ENCODE measurements around the gene KCNIP1. TPM values are rescaled to one million over a fixed set of nuclear protein-coding genes. Genes with fewer than 3 reads are reported as not detected.

The KCNIP1 gene
- total RNA-seq, 1 donor from 2014 or later: 0.45 TPM

- Mint-ChIP-seq H3K36me3 (ENCODE audit: low read depth, unreplicated experiment) (no peaks in the 10 kb centered on the region), H3K4me3 (ENCODE audit: unreplicated experiment) (no peak overlapping the region), H3K9me3 (ENCODE audit: unreplicated experiment) (no peaks in the 10 kb centered on the region), H3K4me1 (ENCODE audit: low read depth, unreplicated experiment) (peaks cover 12% of the 10 kb centered on the region), H3K27ac (ENCODE audit: unreplicated experiment) (no peak overlapping the region), H3K27me3 (ENCODE audit: low read depth, unreplicated experiment) (peaks cover 7% of the 10 kb centered on the region)
- peaks cover 21% of the 10 kb centered on the region for H3K4me1 ChIP-seq (ENCODE audit: insufficient read depth, low read length)
- H3K9me3 ChIP-seq (ENCODE audit: insufficient read depth, low read depth, low read length): no peaks in the 10 kb centered on the region
- no peaks in the 10 kb centered on the region for H3K79me2 ChIP-seq (ENCODE audit: insufficient read depth, low read length)
- TF ChIP-seq CTCF (IDR thresholded peaks at IDR 0.05; ENCODE audit: insufficient read depth, low read depth, low read length): no peak
- TF ChIP-seq EZH2 (IDR thresholded peaks at IDR 0.05; ENCODE audit: insufficient read depth, low read length): no peak
- H4K20me1 ChIP-seq (ENCODE audit: insufficient read depth, low read length): no peaks in the 10 kb centered on the region
- peak overlapping the region; percentile 70 for H3K4me2 ChIP-seq (ENCODE audit: low read length)
- DNase-seq (ENCODE audit: low read depth) (no peak), FAIRE-seq (no peak)
- no peaks in the 10 kb centered on the region for H3K36me3 ChIP-seq (ENCODE audit: insufficient read depth, low read length)
- peaks cover 5% of the 10 kb centered on the region for H3K27me3 ChIP-seq (ENCODE audit: insufficient read depth, low read length)
- no peak overlapping the region for H3K4me3 ChIP-seq (ENCODE audit: insufficient read depth, low read depth, low read length)
- H3K9ac ChIP-seq (ENCODE audit: low read length): peak overlapping the region; percentile 17
- H3K27ac ChIP-seq (ENCODE audit: low read depth, low read length): no peak overlapping the region
- H2AFZ ChIP-seq (ENCODE audit: low read depth, low read length): no peak overlapping the region
Observed at GRCh38 chr5:170553218-170553617, 49.4 kb downstream of the KCNIP1 start.

DNA sequence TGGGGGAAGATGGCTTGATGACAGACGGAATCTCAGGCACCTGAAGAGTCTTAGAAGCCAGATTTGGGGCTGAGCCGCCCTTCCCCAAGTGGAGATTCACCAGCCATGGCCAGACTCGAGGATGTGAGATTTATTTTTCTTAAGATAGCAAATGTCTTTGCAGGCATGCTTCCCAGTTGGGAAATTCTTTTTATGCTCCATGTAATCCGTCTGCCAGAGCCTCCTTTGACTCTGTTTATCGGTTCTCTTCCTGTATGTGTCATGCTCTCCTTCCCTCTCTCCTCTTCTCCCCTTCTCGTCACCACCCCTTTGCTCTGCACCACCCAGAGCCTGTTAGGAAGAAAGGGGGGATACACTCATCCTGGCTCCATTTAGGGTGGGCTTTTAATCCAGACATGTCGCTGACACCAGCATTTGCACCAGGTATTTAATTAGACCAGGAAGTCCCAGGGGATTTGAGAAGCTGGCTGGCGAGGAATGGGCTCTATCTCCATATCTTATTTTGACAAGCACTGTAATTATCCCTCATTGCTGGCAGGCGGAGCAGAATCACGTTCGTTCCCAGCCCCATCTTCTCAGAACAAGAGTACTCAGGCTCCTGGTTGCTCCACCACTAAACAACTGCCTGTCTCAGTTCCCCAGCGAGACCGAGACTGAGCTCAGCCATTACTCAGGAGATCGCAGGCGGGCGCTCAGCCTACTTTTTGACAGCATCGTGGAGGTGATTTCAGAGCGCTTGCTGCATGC is 50.9 kb downstream of the KCNIP1 start:
- DNase-seq (ENCODE audit: low read depth): peak; percentile 66
- H3K4me3 Mint-ChIP-seq (ENCODE audit: unreplicated experiment): no peak overlapping the region
- no peak overlapping the region for H3K27ac Mint-ChIP-seq (ENCODE audit: unreplicated experiment)

More for the DNA sequence above, 50.9 kb downstream of the KCNIP1 start:
- Histone ChIP-seq H3K4me3 (ENCODE audit: insufficient read depth, low read depth, low read length) (no peak overlapping the region), H3K4me1 (ENCODE audit: insufficient read depth, low read length) (peaks cover 21% of the 10 kb centered on the region), H2AFZ (ENCODE audit: low read depth, low read length) (no peak overlapping the region), H3K79me2 (ENCODE audit: insufficient read depth, low read length) (no peaks in the 10 kb centered on the region), H3K27me3 (ENCODE audit: insufficient read depth, low read length) (peaks cover 5% of the 10 kb centered on the region), H4K20me1 (ENCODE audit: insufficient read depth, low read length) (no peaks in the 10 kb centered on the region), H3K36me3 (ENCODE audit: insufficient read depth, low read length) (no peaks in the 10 kb centered on the region), H3K9ac (ENCODE audit: low read length) (no peak overlapping the region), H3K9me3 (ENCODE audit: insufficient read depth, low read depth, low read length) (no peaks in the 10 kb centered on the region), H3K27ac (ENCODE audit: low read depth, low read length) (no peak overlapping the region), H3K4me2 (ENCODE audit: low read length) (peak overlapping the region; percentile 24)
- no peak for TF ChIP-seq CTCF (IDR thresholded peaks at IDR 0.05; ENCODE audit: insufficient read depth, low read depth, low read length)
- TF ChIP-seq EZH2 (IDR thresholded peaks at IDR 0.05; ENCODE audit: insufficient read depth, low read length): no peak
- Mint-ChIP-seq H3K27me3 (ENCODE audit: low read depth, unreplicated experiment) (peaks cover 16% of the 10 kb centered on the region), H3K9me3 (ENCODE audit: unreplicated experiment) (no peaks in the 10 kb centered on the region), H3K36me3 (ENCODE audit: low read depth, unreplicated experiment) (no peaks in the 10 kb centered on the region), H3K4me1 (ENCODE audit: low read depth, unreplicated experiment) (peaks cover 15% of the 10 kb centered on the region)
- FAIRE-seq: no peak
